Amniotic stem cell (primary cell): Measurements from ENCODE around the gene NRP2.

Experiments
- DNase-seq: peaks from one replicate; lab custom pipeline; 2025; lab: John Stamatoyannopoulos, UW

The NRP2 gene

DNA sequence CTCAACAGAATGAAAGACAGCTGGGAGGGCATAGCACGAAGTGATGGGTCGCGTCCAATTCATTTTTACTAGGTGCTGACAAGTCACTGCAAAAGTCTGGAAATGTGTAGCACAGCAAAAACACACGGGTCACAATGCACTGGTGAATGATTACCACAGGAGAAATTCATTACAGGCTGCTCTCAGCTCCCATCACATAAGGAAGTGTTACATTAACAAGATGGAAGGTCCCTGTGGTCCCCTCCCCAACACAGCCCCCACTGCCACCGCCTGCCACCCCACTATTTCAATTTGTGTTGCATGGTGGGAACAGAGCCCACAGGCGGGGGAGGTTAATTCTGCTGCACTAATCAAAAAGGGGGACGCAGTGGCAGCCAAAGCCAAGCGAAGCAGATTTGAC is 122.8 kb downstream of the NRP2 start:
- DNase-seq = no peak

DNA sequence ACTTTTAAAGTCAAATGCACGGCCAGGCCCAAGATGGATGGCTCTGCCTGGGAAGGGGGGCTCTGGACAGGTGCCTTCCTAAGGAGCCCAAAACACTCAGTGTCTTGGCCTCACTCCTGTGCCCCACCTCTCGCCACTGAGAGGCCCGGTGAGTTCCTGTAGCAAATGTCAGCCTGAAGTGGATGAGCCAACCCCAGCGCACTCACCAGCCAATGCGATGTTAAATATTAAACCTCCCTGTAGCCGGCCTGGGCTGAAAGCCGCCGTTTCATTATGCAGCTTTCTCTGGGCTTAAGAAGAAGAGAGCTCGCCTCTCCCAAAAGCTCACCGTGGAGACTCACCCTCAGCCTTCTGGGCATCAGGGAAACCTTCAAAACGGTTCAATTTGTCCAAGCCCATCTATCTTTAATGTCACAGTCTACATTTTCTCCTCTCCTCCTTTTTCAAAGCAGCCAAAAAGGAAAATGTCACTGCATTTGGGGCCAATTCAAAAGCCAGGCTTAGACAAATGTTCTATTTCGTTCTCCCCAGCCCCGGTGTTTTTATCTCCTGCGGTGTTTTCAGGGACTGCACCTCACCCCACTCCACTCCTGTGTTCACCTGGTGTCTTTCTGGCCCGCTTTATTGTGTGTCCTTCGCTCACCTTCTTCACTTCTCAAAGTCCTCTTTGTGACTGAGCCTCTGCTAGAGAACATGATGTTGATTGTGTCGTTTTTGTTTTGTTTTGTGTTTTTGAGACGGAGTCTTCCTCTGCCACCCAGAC is 124.0 kb downstream of the NRP2 start:
- no peak for DNase-seq

DNA sequence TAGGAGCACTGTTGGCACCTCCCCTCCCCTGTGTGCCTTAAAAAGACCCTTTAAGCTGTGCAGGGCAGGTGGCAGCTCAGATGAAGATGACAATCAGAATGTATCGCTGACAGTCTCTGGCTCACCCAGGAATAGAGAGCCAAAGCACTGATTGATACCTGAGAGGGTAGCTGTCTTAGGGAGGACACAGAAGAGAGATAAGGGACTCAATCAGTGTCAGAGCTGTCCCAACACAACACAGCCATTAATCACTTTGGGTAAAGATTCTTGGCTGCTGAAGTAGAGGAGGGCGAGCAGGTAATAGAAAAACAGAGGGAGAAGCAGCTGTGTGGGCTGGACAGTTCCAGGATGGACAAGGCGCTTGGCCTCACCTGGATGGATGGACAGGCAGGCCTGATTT is 124.9 kb downstream of the NRP2 start:
- DNase-seq = no peak

DNA sequence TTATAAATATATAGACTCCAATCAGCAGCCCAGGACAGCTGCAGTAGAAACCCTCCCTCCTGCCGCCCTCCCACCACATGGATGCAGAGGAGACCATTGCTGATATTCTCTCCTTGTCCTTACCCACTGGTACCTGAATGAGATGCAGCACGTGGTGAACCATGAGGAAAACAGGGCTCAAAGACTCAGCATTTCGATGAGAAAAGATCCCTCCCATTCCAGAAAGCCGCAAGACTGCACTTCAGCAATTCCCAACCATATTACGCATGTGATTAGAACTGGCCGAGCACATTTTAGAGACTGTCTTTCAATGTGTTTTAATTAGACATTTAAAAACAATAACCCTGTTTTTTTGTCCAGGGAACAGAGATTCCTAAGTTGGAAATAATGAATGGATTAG is 125.5 kb downstream of the NRP2 start:
- DNase-seq = no peak

DNA sequence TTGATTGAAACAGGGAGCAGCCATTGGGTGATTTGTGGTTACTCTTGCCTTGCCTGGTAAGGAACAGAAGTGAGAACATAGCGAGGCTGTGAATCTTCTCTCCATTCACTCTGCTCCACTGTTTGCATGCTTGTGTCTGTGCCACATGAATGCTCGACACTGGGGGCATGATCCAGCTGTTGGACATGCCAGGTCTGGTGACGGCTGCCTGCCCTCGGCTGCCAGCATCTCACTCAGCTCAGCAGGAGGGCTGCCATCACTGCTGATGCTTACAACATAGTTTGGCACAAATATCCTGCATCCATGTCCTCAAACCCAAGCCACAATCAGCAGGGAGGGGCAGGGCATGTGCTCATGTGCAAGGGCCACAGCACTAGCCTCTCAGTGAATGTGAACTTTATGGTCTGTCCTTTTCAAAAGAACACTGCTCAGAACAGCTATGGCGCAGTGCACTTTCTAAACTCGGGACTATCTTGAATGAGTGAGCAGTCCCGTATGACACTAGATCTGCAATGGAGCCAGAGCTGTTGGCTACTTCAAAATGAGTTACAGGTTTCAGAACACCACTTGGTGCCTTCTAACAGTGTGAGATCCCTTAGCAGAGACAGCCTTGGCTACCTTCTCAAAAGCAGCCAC is 126.3 kb downstream of the NRP2 start:
- no peak for DNase-seq

DNA sequence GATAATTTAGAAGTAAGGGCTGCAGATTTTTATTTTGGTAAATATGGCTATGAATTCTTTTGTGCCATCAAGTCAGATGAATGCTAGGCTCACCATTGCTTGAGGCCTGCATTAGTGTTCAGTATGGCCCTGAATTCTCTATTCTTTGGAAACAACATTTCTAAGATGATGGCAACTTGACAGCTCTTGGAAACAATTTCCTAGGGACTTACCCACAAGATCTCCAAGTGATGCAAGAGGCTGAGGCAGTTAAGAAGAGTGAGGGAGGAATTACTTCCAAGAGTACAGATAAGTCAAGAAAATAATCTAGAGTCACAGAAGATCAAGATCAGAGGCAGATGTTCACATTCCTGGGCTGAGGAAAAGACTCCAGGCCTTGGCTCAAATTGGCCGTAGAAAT is 129.1 kb downstream of the NRP2 start:
- DNase-seq = no peak

DNA sequence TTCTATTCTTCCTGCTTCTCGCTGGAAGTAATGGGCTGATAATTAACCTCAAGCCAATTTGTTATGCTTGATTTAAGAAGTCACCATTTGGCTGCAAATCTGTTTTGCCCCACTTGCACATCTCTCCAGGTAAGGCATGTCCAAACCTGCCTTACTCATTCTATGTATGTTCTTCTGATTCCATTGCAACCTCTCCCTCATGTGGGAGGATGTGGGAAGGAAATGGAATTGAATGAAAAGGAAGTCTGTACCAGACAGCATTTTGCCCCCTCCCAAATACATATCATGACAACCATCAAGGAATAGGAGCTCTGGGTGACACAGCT is 131.7 kb downstream of the NRP2 start:
- DNase-seq = no peak

DNA sequence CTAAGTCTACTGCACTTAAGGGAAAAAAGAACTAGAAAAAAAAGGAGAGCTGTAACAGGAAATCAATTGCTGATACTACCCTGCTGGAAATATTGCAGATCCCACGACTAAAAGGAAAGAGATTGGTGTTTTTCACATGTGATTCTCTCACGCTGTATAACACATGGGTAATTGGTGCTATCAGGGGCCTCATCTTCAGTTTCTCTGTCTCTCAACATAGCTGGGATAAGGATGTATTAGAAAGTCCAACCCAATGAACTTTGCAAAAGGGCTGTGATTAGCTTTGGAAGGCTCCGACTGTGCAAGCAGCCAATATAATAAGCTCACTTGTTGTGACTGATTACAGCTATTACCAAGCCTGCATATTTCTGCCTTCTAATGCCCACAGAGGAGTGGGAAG is 133.4 kb downstream of the NRP2 start:
- DNase-seq = no peak

DNA sequence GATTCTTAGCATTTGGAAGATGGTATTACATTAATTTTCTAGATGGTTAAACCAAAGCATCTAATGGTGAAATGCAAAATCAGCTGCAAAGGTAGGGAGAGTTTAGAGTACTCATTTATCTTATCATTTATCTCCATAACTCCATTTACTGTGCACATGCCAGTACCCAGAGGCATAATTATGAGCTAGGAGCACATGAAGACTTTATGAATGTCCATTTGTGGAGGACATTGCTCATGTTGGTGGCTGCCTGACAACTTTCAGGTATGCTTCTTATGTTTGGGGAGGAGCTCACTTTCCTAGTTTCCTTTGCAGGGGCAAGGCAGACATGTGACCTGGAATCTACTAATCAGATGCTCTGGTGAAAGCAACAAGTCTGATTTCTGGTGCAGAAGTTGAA is 134.0 kb downstream of the NRP2 start:
- no peak for DNase-seq

DNA sequence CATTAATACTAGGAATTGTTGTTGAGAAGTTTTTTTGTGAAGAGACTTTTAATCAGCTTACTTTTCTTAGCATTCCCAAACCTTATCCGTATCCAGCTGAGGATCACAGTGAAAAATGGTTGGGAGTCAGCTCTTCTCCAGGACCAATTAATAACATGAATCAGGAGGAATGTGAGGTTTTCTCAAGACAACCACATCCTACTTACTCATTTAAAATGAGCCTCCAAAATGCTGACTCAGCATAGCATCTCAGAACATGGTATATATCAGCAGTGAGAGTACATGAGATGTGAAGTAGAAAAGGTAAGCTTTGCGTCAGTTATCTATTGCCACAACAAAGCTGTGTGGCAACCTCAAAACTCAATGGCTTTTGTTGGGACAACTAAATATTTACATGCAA is 140.3 kb downstream of the NRP2 start:
- no peak for DNase-seq

DNA sequence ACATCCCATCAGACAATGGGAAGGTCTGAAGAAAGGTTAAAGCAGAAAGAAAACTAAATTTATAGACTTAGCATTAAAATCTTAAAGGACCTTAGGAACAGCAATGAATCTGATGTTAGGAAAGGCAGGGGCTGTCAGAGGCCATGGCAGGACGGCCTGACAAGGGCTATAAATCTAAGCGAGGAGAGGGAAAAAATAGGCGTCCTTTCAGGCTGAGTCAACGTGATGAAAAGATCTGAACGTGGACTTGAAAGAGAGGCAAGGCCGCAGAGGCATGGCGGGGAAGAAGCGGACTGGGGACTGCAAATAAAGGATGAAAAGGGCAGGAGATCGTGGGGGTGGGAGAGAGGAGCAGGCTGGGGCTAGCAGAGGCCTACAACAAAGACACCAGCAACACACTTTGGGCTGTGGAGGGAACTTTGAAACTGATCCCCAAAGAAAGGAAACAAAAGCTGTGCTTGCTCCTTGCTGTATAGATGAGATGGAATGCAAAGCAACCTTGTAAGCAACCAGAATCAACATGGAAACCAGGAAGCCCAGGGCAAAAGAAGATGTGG is 145.6 kb downstream of the NRP2 start:
- DNase-seq = no peak

DNA sequence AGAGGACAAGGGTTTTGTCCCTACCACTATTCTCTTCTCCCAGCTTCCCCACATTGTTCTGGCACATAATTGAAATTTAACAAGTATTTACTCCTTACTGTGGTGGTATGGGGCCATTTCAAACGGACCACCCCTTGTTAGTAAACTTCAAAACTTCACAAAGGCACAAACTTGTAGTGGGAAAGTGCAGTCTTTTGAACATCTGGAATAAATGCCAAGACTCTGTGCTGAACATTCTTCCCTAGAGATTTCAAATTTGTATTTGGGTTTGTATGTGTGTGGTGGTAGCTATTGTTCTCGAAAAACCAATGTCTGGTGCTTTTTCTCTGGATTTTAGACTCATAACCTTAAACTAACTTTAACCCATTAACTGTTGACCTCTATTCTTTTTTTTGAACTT is 151.6 kb downstream of the NRP2 start:
- no peak for DNase-seq

DNA sequence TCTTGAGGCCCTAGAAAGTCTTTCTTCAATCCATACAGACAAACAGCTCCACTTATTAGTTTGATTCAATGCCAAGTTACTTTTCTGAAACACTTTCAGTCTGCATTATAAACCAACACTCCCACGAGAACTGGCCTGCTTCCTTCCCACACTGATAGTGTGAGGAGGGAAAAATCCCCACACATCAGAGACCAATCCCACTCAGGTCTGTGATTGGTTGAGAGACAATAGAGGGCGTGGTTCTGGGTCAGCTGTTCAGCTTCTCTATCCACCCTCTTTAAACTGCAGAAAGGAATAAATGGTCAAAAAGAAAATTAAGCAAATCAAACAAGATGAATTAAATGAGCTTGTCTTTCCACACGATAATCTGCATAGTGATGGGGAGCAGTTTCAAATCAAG is 152.5 kb downstream of the NRP2 start:
- no peak for DNase-seq

DNA sequence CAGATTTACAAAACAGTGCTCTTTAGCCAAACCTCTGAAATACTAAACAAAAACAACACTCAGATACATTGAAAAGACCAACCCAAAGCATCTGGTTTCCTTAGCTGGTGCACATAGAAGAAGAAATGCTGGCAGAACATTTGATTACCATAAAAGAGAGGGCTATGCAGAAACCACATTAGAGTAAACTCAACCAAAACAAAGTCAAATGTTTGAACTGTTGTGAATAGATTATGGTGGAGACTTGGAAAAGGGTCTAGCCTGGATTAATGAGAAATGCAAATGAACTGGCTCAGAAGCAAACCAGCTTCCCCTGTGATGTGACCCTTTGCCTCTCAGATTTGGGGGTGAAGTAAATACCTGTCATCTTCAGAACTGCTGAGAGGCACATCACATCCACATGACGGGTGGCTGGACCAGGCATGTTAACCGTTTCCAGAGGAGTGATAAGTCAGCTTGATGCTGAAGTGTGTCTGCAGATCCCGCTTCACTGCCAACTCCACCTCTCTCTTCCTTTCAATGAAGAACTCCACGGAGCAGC is 153.0 kb downstream of the NRP2 start:
- no peak for DNase-seq

DNA sequence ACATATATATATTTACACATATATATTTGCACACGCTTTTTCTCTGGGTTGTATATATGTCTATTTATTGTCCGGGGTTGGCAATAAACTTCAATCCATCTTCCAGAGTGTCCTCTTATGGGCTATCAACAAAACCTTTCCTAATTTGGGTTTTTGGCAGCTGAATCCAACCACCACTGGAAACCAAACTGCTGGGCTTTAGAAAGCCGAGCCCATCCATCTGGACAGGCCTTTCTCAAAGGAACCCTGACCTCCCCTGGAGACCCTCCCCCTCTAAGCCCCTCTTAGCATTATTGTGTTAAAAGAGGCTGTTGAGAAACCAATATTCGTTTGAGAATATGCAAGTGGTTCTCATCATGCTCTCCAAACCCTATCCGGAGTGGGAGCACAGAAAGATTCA is 153.6 kb downstream of the NRP2 start:
- no peak for DNase-seq

DNA sequence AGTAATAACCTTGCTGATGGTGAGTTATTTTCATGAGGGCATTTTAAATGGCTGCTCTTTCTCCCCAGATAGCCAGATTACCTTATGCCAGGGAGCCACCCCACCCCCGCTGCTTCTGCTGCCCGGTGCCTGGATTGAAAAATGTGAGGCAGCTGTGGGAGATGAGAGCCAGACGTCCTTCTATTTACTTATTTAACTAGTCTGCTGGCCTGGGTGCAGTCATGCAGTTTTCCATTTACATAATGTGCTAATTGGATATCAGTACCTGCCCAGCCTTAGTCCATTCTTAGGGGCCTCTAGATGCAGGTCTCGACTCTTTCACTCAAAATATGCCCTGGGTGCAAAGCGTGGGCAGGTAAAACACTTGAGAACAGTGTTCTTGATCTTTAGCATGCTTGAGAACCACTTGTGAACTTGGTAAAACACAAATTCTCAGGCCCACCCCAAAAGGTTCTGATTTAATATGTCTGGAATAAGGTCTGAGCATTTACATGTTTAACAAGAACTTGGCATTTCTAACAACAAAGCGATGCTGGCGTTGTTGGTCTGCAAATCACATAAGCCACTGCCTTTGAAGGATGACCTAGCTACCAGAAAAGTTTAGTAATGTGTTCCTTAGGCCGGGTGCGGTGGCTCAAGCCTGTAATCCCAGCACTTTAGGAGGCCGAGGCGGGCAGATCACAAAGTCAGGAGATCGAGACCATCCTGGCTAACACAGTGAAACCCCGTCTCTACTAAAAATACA is 154.3 kb downstream of the NRP2 start:
- DNase-seq = no peak

DNA sequence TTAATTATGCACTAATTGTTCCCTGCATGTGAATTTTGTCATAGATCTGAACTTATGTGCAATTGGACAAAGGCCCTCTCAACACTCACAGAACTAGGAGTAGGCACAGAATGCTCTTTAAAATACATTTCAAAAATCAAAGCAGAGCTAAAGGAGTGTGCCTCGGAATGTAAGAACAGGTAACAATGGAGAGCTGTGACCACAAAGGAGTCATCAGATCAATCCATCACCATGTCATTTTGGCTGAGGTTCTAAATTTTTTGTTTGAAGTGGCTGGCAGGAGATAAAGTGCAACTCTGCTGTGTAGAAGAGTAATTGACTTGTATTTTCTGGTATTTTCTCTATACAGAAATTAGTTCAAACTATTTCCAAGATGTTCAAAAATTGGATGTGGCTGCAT is 155.4 kb downstream of the NRP2 start:
- no peak for DNase-seq

DNA sequence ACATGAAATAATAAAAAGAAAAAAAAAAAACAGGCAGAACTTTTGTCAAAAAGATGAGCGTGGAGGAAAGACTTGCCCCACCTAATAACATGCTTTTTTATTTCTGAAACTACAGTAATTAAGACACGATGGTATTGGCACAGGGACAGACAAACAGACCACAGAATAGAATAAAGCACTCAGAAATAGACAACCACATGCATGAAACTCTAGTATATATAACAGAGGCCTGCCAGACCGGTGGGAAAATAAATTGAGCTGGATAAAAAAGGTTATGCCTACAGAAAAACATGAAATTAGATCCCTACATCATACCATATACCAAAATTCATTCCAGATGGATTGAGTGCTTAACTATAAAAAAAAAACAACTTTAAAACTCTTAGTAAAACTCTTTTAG is 163.1 kb downstream of the NRP2 start:
- no peak for DNase-seq
